HG03439 (cell line): ENCODE data around the gene CRTC1.
"Not testable (repeated sequence)": the region's sequence is repeated elsewhere in the genome, so short reads cannot be mapped to it uniquely, and the experiment has no call there.

Source experiments
- ATAC-seq: cut with Tn5 transposase; IDR thresholded peaks from one replicate; pipeline ENCODE4 v1.9.1; 2021; ENCODE audit warnings: mild to moderate bottlenecking, moderate library complexity; ENCODE audit not compliant: unreplicated experiment

Gene CRTC1

DNA sequence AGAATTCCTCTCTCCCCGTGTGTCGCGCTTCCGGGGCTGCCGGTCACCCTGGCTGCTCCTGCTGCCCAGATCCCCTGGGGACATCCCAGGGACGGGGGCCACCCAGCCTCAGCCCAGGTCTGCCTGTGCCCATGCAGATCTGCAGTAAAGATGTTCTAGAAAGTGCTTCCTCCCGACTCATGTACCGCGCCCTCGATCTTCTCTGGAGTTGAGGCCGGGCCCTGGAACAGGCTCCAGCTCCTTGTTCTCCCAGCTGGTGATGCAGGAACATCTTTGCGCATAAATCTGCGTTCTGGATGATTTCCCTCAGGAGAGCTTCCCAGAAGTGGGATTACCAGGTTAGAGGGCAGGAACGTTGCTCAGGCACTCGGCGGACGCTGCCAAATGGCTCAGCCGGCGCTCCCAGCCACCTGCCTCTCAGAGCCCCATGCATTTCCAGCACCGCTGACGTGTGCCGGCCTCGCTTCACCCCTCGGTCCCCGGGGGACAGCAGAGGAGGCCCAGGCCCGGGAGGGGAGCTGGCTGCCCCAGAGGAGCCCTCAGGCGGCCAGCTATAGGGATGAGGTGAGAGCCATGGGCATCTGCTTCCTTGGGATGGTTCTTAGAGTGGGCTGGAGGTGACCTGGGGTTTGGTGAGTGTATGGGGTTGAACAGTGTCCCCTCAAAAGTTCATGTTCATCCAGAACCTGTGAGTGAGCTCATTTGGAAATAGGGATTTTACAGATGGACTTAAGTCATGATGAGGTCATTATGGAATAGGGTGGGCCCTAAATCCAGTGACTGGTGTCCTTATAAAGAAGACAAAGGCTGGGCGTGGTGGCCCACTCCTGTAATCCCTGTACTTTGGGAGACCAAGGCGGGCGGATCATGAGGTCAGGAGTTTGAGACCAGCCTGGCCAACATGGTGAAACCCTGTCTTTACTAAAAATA lies 42.6 kb downstream of the CRTC1 start:
- no peak for ATAC-seq

- no peak for ATAC-seq
These were observed 43.4 kb downstream of the CRTC1 start for GRCh38 chr19:18726846-18727245.

DNA sequence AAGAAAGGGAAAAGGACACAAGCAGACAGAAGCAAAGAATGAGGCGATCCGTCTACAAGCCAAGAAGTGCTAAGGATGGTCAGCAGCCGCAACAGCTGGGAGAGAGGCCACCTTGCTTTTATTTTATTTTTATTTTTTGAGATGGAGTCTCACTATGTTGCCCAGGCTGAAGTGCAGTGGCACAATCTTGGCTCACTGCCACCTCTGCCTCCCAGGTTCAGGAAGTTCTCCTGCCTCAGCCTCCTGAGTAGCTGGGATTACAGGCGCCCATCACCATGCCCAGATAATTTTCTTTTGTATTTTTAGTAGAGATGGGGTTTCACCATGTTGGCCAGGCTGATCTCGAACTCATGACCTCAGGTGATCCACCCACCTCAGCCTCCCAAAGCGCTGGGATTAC lies 44.1 kb downstream of the CRTC1 start:
- ATAC-seq, result not testable (repeated sequence)

- no peak for ATAC-seq
These were observed 46.6 kb downstream of the CRTC1 start for GRCh38 chr19:18729933-18730530.

GRCh38 chr19:18730885-18731513 lies 47.5 kb downstream of the CRTC1 start:
- ATAC-seq, result no peak

GRCh38 chr19:18731562-18732008 lies 48.1 kb downstream of the CRTC1 start:
- no peak for ATAC-seq

DNA sequence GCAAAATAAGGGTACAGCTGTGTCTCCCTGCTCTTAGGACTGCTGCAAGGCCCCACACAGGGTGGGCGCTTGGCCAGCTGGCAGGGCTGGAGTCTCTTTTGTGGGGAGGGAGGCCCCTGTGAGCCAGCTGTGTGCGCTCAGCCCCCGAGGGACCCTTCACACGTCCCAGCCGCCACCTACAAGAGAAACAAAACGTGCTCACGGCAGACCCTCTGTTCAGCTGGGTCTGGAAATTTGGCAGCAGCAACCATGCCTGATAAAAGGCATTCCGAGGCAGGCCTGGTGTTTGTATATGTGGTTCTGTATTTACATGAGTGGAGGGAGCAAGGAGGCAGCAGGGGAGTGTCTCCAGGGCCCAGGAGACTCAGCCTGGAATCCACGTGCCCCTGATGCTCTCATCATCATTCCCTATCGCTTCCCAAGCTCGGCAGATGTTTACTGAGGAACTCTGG lies 49.7 kb downstream of the CRTC1 start:
- no peak for ATAC-seq

DNA sequence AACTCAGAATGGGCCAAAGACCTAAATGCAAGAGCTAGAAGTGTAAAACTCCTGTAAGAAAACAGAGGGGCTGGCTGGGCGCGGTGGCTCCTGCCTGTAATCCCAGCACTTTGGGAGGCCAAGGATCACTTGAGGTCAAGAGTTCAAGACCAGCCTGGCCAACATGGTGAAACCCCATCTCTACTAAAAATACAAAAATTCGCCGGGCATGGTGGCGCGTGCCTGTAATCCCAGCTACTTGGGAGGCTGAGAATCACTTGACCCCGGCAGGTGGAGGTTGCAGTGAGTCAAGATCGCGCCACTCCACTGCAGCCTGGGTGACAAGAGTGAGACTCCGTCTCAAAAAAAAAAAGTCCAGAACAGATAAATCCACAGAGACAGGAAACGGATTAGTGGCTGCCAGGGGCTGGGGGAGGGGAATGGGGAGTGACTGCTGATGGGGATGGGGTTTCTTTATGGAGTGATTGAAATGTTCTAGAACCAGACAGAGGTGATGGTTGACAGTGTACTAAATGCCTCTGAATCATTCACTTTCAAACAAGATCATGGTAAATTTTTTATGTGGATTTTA lies 50.4 kb downstream of the CRTC1 start:
- not testable (repeated sequence) for ATAC-seq

- ATAC-seq, result no peak
These were observed 51.8 kb downstream of the CRTC1 start for GRCh38 chr19:18735324-18735723.

DNA sequence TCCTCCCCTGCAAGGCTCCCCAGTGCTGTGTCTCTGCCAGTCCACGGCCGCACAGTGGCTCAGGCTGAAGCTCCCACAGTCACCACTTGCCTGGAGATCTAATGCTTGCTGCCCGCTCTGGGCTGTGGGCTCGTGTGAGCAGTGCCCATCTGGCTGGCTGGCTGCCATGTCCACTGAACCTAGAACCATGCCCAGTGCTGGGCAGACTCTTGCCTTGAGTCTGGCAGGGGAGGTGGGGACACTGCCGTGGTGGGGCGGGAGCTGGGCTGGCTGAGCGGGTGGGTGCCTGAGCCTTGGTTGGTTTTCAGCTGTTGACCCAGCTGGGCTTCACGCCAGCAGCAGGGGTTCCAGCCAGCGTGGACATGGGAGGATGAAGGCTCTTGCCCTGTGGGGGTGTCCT lies 52.3 kb downstream of the CRTC1 start:
- no peak for ATAC-seq

DNA sequence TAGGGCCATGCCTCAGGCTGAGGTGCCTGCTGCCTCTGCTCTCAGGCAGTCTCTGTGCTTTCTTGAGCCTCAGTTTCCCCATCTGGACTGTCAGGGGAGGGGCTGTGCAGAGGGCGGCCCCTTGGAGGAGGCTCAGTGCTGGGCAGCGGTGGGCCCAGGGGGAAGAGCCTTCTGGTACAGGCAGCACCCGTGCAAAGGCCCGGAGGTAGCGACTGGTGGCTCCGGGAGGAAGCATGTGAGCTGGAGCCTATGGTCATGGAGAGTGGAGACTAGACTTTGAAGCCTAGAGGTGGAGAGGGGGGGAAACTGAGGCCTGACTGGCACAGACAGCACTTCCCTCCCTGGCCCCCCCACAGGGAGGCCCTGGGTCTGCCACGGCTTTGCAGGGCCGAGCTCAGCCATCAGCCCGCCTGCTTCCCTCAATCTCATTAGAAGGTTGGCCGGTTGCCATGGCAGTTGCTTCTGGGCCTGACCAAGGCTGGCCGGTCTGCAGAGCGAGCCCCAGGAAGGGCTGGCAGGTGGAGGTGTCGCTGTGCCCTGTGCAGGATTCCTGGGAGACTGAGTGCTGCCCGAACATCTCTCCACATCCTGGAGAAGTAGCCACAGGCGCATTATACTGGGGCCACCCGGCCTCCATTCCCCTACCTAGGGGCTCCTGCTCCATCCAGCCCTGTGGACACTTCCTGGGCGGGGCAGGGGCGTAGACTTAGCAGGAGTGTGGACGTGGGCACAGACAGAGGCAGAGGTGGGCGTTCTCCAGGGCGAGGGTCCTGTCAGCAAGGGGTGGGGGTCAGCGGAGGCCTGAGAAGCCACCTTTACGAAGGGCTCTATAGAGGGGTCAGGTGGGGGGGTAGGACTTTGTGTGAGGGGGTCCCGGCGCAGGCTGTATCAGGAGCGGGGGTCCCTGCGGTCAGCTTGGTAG lies 53.2 kb downstream of the CRTC1 start:
- no peak for ATAC-seq

DNA sequence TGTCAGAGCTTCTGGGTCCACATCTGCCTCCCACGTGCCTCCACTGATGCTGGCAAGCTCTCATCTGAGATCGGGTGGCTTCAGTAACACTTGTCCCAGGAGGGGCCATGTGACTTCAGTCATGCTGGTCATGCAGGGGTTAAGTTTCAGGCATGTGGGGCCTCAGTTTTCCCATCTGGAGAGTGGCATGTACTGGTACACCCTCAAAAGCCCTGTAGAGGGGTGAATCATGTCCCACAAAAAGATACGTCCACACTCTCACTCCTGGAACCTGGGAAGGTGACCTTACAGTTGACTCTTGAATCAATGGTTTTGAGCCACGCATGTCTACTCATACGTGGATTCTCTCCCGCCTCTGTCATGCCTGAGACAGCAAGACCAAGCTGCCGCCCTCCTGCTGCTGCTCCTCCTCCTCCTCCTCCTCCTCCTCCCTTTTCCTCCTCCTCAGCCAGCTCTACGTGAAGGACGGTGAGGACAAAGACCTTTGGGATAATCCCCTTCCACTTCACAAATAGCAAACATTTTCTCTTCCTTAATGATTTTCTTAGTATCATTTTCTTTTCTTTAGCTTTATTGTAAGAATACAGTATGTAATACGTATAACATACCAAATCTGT lies 54.0 kb downstream of the CRTC1 start:
- no peak for ATAC-seq

GRCh38 chr19:18737954-18738351 lies 54.5 kb downstream of the CRTC1 start:
- no peak for ATAC-seq

DNA sequence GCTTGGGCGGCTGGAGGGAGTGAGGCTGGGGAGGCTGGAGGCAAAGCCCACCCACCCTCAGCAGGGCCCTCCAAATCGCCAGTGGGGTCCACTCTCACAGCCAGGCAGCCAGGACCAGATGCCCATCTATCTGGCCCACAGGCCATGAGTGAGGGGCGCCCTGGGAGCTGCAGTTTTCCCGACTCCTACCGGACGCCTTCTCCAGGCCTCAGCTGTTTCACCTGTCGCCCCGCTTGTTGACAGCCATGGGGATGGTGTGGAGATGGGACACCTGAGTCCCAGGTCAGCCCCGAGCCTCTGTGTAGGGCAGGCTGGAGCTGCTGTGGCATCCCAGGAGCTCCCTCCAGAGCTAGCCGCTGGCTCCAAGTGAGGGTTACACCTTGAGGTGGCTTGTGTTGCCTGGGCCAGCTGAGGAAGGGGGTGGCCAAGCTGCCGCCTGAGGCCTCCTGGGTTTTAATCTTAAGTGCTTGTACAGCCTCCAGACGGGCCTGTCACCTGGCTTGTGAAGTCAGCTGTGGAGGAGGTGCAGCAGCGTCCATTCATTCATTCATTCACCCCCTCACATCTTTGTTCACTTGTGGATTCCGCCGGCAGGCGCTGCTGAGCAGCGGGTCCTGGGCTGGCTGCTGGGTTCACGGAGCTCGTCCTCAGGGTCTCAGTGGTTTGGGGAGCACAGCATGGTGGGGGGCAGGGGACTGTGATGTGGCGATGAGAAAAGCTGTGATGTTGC lies 55.6 kb downstream of the CRTC1 start:
- no peak for ATAC-seq

DNA sequence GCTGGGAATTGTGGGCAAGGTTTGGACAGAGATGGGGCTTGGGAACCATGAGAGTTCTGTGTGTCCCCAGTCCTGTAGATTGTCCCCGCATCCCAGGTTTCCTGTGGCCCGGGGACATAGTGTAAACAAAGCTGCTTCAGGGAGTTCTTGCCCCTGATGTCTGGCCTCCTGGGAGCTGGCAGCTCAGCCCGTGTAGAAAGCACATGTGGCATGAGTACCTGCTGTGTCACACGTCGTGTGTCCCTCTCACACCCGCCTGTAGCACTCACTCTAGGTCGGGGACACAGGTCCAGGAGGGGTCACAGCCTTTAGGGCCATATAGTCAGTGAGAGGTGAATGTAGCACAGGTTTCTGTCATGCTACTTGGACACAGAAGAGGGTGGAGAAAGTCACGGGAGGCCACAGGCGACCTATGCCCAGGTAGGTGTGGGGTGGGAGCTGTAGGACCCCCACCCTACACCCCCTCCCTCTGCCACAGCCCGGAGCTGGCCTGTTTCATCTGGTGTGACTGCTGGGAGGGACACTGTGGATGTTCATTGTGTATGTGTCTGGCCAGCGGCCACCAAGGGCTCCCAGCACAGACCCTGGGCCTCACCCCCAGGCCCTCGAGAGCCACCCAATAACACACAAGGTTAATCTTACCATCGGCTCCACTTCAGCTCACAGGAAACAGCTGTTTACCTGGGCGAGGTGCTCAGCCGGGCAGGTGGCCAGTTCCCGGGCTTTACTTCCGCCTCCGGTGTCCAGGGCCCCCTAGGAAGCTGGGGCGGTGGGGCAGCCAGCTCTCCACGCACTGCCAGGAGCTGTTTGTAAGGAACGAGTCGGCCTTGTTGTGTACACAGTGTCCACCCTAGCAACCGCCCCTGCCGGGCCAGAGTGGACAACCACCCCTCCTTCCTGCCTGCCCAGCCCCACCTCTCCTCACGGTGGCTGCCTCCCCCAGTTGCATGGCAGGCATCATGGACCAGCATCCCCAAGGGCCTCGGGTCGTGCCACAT lies 57.9 kb downstream of the CRTC1 start:
- no peak for ATAC-seq

- no peak for ATAC-seq
These were observed 58.8 kb downstream of the CRTC1 start for GRCh38 chr19:18742324-18742723.

GRCh38 chr19:18742838-18743783 lies 59.6 kb downstream of the CRTC1 start:
- ATAC-seq, result no peak
